ENCODE results near the gene DOCK4.

Gene DOCK4

DNA sequence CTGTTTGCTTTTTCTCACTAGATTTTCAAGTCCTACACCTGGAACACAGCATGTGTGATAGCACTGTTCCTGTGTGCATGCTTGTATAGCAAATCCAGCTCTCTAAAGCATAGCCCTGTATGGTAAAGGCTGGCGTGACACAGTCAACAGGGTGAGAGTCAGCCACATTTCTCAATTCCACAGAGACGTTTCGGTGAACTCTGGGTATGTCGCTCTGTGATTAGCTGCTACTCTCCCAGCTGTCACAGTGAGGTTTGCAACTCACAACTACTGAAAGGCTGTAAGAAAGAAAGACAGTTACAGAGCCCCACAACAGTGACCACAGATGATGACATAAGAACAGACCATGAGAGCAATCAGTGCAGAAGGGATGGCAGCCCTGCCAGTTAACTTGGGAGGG is 473.3 kb downstream of the DOCK4 start:
- Histone ChIP-seq H3K4me2 (ENCODE audit: low read depth, low read length, poor library complexity, severe bottlenecking) (no peak overlapping the region), H3K36me3 (ENCODE audit: insufficient read depth, low read length) (no peaks in the 10 kb centered on the region), H3K9me3 (ENCODE audit: insufficient read depth, low read depth, low read length) (no peaks in the 10 kb centered on the region), H3K9me2 (replicated peaks; ENCODE audit: low read depth, low read length) (no peaks in the 10 kb centered on the region), H3K79me2 (ENCODE audit: insufficient read depth, low read length) (no peaks in the 10 kb centered on the region), H4K20me1 (ENCODE audit: insufficient read depth, low read length, poor library complexity, severe bottlenecking) (no peaks in the 10 kb centered on the region), H3F3A (ENCODE audit: low read depth) (no peaks in the 10 kb centered on the region), H2AFZ (ENCODE audit: low read length) (no peak overlapping the region), H3K4me1 (ENCODE audit: insufficient read depth, low read length, poor library complexity, severe bottlenecking) (no peaks in the 10 kb centered on the region), H3K9ac (ENCODE audit: low read depth, low read length, poor library complexity, severe bottlenecking) (no peak overlapping the region), H3K4me3 (ENCODE audit: low read length, poor library complexity, severe bottlenecking) (no peak overlapping the region), H3K27me3 (ENCODE audit: insufficient read depth, low read length, poor library complexity, severe bottlenecking) (no peaks in the 10 kb centered on the region)
- TF ChIP-seq, protein P1, sequence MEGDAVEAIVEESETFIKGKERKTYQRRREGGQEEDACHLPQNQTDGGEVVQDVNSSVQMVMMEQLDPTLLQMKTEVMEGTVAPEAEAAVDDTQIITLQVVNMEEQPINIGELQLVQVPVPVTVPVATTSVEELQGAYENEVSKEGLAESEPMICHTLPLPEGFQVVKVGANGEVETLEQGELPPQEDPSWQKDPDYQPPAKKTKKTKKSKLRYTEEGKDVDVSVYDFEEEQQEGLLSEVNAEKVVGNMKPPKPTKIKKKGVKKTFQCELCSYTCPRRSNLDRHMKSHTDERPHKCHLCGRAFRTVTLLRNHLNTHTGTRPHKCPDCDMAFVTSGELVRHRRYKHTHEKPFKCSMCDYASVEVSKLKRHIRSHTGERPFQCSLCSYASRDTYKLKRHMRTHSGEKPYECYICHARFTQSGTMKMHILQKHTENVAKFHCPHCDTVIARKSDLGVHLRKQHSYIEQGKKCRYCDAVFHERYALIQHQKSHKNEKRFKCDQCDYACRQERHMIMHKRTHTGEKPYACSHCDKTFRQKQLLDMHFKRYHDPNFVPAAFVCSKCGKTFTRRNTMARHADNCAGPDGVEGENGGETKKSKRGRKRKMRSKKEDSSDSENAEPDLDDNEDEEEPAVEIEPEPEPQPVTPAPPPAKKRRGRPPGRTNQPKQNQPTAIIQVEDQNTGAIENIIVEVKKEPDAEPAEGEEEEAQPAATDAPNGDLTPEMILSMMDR (conservative IDR thresholded peaks at IDR 0.05; ENCODE audit: low read length) = no peak

DNA sequence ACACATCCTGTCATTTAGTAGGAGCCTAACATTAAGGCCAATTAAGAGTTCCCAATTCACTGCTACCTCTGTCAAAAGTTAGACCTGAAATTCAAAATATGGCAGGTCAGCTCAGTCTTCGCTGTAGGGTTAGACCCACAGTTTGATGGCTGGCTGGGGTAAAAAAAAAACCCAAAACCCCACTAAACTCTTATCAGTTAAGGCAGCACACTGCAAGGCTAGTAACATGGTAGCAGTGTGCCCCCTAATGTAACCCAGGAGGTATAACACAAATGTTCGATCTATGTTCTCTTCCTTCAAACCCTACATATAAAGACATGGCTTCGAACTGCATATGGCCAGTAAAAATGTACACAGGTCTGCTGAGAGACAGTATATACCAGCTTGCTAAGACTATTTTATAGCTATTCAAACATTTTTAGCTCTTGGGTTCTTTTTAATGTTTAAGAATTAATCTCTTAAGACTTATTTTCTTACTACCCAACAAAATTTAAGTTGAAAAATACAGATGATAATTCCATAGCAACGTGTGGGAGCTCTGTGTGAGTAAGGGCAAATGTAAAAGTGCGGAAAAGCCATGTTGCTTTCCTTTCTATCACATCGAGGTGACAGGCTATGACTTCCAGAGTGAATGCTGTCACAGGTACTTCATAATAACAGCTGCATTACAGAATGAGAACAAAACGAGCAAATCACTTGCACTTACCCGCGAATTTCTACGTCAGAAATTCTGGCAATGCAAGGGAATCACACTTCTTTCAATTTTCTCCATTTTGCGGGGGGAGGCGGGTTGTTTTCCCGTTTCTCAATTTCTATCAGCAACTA is 475.5 kb downstream of the DOCK4 start:
- H3K4me1 ChIP-seq (ENCODE audit: insufficient read depth, low read length, poor library complexity, severe bottlenecking) = no peaks in the 10 kb centered on the region
- no peaks in the 10 kb centered on the region for H3K79me2 ChIP-seq (ENCODE audit: insufficient read depth, low read length)
- H4K20me1 ChIP-seq (ENCODE audit: insufficient read depth, low read length, poor library complexity, severe bottlenecking) = no peaks in the 10 kb centered on the region
- H3K9me3 ChIP-seq (ENCODE audit: insufficient read depth, low read depth, low read length) = no peaks in the 10 kb centered on the region
- no peaks in the 10 kb centered on the region for H3F3A ChIP-seq (ENCODE audit: low read depth)
- no peaks in the 10 kb centered on the region for H3K36me3 ChIP-seq (ENCODE audit: insufficient read depth, low read length)
- H2AFZ ChIP-seq (ENCODE audit: low read length) = no peak overlapping the region
- TF ChIP-seq, protein P1 (conservative IDR thresholded peaks at IDR 0.05; ENCODE audit: low read length) = peak; percentile 87
- no peak for TF ChIP-seq EZH2phosphoT487 (IDR thresholded peaks at IDR 0.05; ENCODE audit: borderline replicate concordance)
- no peak overlapping the region for H3K4me3 ChIP-seq (ENCODE audit: low read length, poor library complexity, severe bottlenecking)
- no peak overlapping the region for H3K9ac ChIP-seq (ENCODE audit: low read depth, low read length, poor library complexity, severe bottlenecking)
- H3K4me2 ChIP-seq (ENCODE audit: low read depth, low read length, poor library complexity, severe bottlenecking) = no peak overlapping the region
- H3K27me3 ChIP-seq (ENCODE audit: insufficient read depth, low read length, poor library complexity, severe bottlenecking) = no peaks in the 10 kb centered on the region
- H3K9me2 ChIP-seq (replicated peaks; ENCODE audit: low read depth, low read length) = no peaks in the 10 kb centered on the region

DNA sequence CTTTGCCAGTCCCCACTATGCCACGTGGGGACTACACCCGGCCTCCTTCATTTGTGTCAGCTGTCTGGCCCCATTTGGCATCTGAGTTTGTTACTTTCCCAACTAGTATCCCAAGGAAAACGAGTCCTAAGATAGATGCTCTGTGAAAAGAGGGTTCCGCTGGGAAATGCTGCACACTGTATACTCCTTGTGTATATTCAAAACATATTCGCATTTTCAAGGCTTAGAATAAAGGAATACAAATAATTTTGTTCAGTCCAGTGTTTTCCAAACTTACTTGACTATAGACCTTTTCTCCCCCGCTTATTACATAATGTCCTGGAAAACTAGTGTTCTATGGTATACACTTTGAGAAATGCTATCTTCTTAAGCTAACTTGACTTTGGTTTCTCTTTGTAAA is 476.1 kb downstream of the DOCK4 start:
- H3F3A ChIP-seq (ENCODE audit: low read depth) = no peaks in the 10 kb centered on the region
- no peak overlapping the region for H3K9ac ChIP-seq (ENCODE audit: low read depth, low read length, poor library complexity, severe bottlenecking)
- no peaks in the 10 kb centered on the region for H3K27me3 ChIP-seq (ENCODE audit: insufficient read depth, low read length, poor library complexity, severe bottlenecking)
- H4K20me1 ChIP-seq (ENCODE audit: insufficient read depth, low read length, poor library complexity, severe bottlenecking) = no peaks in the 10 kb centered on the region
- H3K4me2 ChIP-seq (ENCODE audit: low read depth, low read length, poor library complexity, severe bottlenecking) = no peak overlapping the region
- no peaks in the 10 kb centered on the region for H3K4me1 ChIP-seq (ENCODE audit: insufficient read depth, low read length, poor library complexity, severe bottlenecking)
- H2AFZ ChIP-seq (ENCODE audit: low read length) = no peak overlapping the region
- H3K4me3 ChIP-seq (ENCODE audit: low read length, poor library complexity, severe bottlenecking) = no peak overlapping the region
- no peak for TF ChIP-seq EZH2phosphoT487 (IDR thresholded peaks at IDR 0.05; ENCODE audit: borderline replicate concordance)
- TF ChIP-seq, protein P1 (conservative IDR thresholded peaks at IDR 0.05; ENCODE audit: low read length) = no peak
- H3K79me2 ChIP-seq (ENCODE audit: insufficient read depth, low read length) = no peaks in the 10 kb centered on the region
- no peaks in the 10 kb centered on the region for H3K9me3 ChIP-seq (ENCODE audit: insufficient read depth, low read depth, low read length)
- no peaks in the 10 kb centered on the region for H3K9me2 ChIP-seq (replicated peaks; ENCODE audit: low read depth, low read length)
- no peaks in the 10 kb centered on the region for H3K36me3 ChIP-seq (ENCODE audit: insufficient read depth, low read length)
